NOMO-1 treated with dmso at 0.1 percent for 144 hours (cell line): ENCODE results near the gene PCDH18.

Experiments used
- DNase-seq: peaks from one replicate; lab custom pipeline; 2025; ENCODE audit not compliant: unreplicated experiment; lab: John Stamatoyannopoulos, UW

PCDH18 gene

DNA sequence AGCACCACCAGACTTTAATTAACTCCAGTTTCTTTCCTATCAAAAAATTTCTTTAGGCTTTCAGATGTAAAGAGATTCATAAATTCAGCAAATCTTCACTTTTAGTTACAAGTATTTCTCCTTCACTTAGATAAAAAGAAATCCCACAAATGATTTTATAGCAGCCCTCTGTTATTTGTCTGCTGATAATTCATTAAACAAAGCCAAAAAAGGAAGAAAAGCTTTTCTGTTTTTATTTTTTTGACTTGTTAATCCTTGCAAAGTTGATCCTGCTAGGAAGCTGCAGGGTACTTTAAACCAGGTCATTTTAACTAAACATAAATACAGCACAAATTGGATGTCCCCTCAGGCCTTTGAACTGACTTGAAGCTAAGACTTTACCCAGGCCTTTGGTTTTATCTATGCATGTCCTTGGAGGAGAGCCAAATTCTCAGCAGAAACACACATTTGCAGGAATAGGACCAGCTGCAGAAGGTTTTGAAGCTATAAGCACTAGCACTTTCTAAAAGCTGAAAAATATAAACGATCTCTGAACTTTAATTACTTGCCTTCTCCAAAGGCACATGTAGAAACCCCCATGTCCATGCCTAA is 57.5 kb downstream of the PCDH18 start:
- no peak for DNase-seq

DNA sequence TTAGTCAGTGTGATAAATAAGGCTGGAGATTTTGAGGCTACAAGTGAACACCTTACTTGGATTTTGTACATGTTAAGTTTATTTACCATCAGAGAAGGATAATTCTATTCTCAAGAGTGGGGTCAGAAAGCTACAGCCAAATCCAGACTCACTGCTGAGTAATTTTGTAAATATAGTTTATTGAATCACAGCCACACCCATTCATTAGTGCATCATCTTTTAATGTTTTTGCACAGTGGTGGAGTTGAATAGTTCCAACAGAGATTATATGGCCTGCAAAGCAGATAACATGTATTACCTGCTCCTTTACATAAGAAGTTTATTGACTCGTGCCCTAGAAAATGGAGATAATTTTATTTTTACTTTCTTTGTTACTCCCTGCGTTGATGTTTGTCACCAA is 60.4 kb downstream of the PCDH18 start:
- no peak for DNase-seq

DNA sequence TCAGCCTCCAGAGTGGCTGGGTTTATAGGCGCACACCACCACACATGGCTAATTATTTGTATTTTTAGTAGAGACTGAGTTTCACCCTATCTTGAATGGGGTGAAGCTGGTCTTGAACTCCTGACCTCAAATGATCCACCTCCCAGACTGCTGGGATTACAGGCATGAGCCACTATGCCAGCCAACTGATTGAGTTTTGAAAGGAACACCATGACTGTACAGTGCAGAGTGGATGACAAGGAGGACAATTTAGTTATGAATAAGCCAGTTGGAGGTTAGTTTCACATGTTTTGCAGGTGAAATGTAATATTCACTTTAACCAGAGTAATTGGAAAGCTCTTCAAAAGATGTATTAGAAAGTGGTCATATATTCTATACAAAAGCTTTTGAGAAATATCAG is 60.8 kb downstream of the PCDH18 start:
- no peak for DNase-seq

DNA sequence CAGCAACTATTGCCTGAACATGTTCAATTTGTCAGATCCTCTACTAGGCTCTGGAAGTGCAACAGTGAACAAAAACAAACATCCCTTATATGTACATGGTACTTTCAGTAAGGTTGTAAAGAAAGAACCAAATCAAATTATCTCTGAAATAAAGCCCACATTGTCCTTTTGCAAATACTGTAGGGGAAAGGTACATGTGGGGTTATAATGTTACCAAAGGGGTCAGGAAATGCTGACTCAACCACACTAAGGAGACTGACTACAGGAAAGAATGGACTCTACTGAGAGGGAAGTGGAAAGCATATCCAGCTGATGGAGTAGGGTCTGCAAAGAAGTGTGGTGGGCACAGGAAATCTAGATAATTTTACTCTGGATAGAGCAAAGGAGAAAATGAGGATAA is 61.5 kb downstream of the PCDH18 start:
- DNase-seq, result no peak
